Bone marrow (tissue), 2 donors: Measurements from ENCODE around the gene TRAF3.

Experiments
- DNase-seq, 2 donors: peaks; one replicate each; lab custom pipeline; 2025; lab: John Stamatoyannopoulos, UW

TRAF3 gene

DNA sequence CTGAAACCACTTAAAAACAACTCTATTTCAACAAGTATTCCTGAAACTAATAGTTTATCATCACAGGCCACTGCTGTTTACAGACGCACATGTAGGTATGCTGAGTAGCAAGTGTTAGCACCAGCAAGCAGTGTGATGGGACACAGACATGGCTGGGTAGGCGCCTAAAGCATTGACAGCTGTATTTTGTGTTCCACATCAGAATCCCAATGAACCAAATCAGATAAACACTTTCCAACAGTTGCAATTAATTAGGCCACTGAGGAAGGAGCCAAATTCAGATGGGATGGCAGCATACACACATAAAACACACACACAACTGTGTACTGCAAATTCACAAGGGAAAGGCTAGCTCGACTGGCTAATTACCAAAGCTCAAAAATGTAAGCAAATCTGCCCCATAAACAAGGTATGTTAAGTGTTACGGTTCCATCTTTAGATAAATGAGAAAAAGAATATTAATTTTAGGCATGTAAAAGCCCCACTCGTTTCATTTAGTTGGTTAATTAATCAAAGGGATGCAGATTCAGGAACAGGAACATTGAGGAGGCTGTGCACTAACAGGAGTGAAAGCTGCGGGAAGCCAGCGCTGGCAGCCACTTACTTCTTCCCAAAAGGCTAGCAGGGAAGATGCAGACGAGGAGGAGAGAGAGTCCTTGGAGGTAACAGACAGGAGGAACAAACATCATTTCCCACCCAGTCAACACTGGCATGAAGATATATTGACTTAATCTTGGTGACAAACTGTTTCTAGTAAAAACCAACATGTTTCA is 178.6 kb downstream of the TRAF3 start:
- no peak for DNase-seq

DNA sequence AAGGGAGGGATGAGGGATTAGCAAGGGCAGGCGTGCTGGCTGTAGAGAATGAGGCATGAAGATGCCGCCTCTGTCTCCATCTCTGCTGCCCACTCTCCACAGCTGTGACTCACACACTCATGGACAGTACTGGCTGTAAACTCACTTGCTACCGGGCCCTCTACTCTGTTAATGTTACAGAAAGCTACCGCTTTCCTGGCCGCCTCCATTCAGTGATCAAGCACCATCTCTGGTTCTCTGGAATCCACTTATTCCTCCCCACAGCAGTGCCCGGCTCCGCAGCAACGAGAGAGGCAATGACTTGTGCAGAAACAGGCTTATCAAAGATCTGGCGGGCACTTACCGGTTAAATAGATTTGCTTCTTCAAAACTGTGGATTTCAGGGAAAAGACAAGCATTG is 180.0 kb downstream of the TRAF3 start:
- DNase-seq, result no peak

DNA sequence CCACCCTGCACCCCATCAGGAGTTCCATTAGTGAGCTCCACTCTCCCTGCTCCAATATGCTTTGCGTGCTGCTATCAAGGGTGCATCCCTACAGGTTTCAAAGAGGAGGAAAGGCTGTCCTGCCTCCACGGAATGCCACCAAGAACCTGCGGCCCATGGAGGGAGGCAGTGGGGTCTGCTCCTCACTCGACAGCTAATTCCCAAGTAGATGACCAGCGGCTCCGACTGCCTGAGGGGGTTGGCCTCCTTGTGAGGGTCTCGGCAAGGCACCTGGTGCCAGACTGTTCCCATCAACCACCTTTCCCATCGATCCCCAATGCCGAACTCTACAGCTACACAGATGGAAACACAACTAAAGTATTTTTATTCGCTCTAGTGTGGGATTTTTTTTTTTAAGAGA is 181.2 kb downstream of the TRAF3 start:
- DNase-seq, result no peak
